Heart left ventricle (tissue), 13 donors: Measurements from ENCODE around the gene MRPL17.

Source experiments
- CTCF ChIP-seq, 12 donors: fragments of 200-600 bp; sonication (generic) in 4 of 12; IDR thresholded peaks; one replicate each; pipeline versions ENCODE4 v1.5.0 to v1.8.0; 2018 to 2022; ENCODE audit warnings: antibody characterized with exemption in 12 of 12, mild to moderate bottlenecking in 5 of 12
- POLR2A ChIP-seq, 2 donors: fragments of 450-650 bp; IDR thresholded peaks; one replicate each; pipeline ENCODE4 v1.6.1; 2017; ENCODE audit warnings: antibody characterized with exemption in 2 of 2, mild to moderate bottlenecking in 2 of 2, moderate library complexity in 2 of 2
- donor health status: ischemic (EF 13 %, LVEDD 7.1; RV severe dilation, severe dysfunction).
- donor health status: DM: no; HTN: yes; CAD: no.
- donor health status: DM: no; HTN: no; CAD: no.
- donor health status: ischemic (EF 25% LVEDD 6.9; RV normal size, moderate dysfunction).
- donor health status: ischemic (EF 25% LVEDD 5.7; RV mildly dilated, moderate dysfunction).
- donor health status: ischemic (EF 35%, LVEDD 5.7; RV mildly dilated, moderate dysfunction).
- donor health status: nonischemic (EF 11% LVEDD 7.7; RV severe dilation, severe dysfunction).
- donor health status: DM: yes; HTN: yes; CAD: no.
- donor health status: PGD.
- donor health status: ischemic (EF 29% LVEDD 5.4; RV normal size, mild dysfunction).
- donor health status: nonischemic (EF 23%, LVEDD 6.1; RV moderate dilation, normal function).

- no peak for TF ChIP-seq POLR2A (IDR thresholded peaks at IDR 0.05)
- no peak for TF ChIP-seq CTCF (IDR thresholded peaks at IDR 0.05)
Observed at GRCh38 chr11:6724013-6724412, 40.9 kb upstream of the MRPL17 start.
